Measurements from ENCODE around the gene NDUFAF8. TPM values are rescaled to one million over a fixed set of nuclear protein-coding genes. Genes with fewer than 3 reads are reported as not detected.
"Not testable (repeated sequence)": the region's sequence is repeated elsewhere in the genome, so short reads cannot be mapped to it uniquely, and the experiment has no call there.

The NDUFAF8 gene
- total RNA-seq, 2 donors from 2014 or later = 22.4 to 58.2 TPM

GRCh38 chr17:81222620-81222905, 16.6 kb upstream of the NDUFAF8 start:
- DNase-seq = no peak
- Histone ChIP-seq H3K36me3 (no peaks in the 10 kb centered on the region), H3K27me3 (no peaks in the 10 kb centered on the region), H3K27ac (no peak overlapping the region), H3K4me1 (peaks cover 14% of the 10 kb centered on the region), H3K9me3 (no peaks in the 10 kb centered on the region), H3K9ac (ENCODE audit: low read depth in 2 of 2, low read length in 2 of 2) (peak overlapping the region; percentile 63 to 84), H3K4me3 (peak overlapping the region; percentile 87)
- no peak for TF ChIP-seq CTCF (IDR thresholded peaks at IDR 0.05)
- intact Hi-C loops (cut with DNase I) = no loop called here

- intact Hi-C loops (cut with DNase I) = no loop called here
- peak; percentile 100 for DNase-seq
- Histone ChIP-seq H3K4me3 (peak within 1 kb of the TSS; percentile 87), H3K4me1 (peaks cover 14% of the 10 kb centered on the region), H3K27ac (no peak within 1 kb of the TSS), H3K9ac (ENCODE audit: low read depth in 2 of 2, low read length in 2 of 2) (peak within 1 kb of the TSS; percentile 63 to 84), H3K9me3 (no peaks in the 10 kb centered on the region), H3K27me3 (no peaks in the 10 kb centered on the region), H3K36me3 (no peaks in the 10 kb centered on the region)
- no peak for TF ChIP-seq CTCF (IDR thresholded peaks at IDR 0.05)
These were observed 16.0 kb upstream of the NDUFAF8 start, which contains the start of gene CEP131 for GRCh38 chr17:81222906-81223761. CEP131 (minus strand) TSS chr17:81222965; CDS start chr17:81220056, 2,909 bp downstream.

DNA sequence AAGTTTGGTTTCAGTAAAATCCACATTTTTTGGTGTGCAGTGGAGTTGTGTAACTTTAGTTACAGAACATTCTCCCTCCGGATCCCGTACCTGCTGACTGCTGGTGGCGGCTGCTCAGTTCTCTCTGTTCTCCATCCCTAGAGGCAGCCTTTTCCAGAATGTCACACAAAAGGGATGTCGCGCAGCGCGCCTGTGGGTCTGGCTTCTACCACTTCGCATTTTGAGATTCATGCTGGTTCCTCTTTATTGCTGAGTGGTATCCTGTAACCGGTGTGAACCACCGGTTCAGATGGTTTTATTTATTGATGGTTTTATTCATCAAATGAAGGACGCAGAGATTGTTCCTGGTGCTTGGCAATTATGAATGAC, 15.4 kb upstream of the NDUFAF8 start:
- peak overlapping the region; percentile 42 for H3K4me3 ChIP-seq
- no peak for TF ChIP-seq CTCF (IDR thresholded peaks at IDR 0.05)
- no peak overlapping the region for H3K27ac ChIP-seq
- H3K27me3 ChIP-seq = no peaks in the 10 kb centered on the region
- peaks cover 14% of the 10 kb centered on the region for H3K4me1 ChIP-seq
- no peaks in the 10 kb centered on the region for H3K9me3 ChIP-seq
- peak overlapping the region in 1 of 2 donors; percentile 1 for H3K9ac ChIP-seq (ENCODE audit: low read depth in 2 of 2, low read length in 2 of 2)
- intact Hi-C loops (cut with DNase I) = no loop called here
- DNase-seq = peak; percentile 41
- no peaks in the 10 kb centered on the region for H3K36me3 ChIP-seq

GRCh38 chr17:81227630-81228029, 11.5 kb upstream of the NDUFAF8 start:
- H3K9ac ChIP-seq (ENCODE audit: low read depth in 2 of 2, low read length in 2 of 2); H3K4me1 ChIP-seq; DNase-seq; H3K27ac ChIP-seq; H3K36me3 ChIP-seq; H3K4me3 ChIP-seq; H3K9me3 ChIP-seq; intact Hi-C loops (cut with DNase I); H3K27me3 ChIP-seq: not testable (repeated sequence)

- H3K27ac ChIP-seq = no peak overlapping the region
- no peaks in the 10 kb centered on the region for H3K9me3 ChIP-seq
- H3K4me3 ChIP-seq = no peak overlapping the region
- no peak for TF ChIP-seq CTCF (IDR thresholded peaks at IDR 0.05)
- H3K4me1 ChIP-seq = peaks cover 5% of the 10 kb centered on the region
- H3K36me3 ChIP-seq = no peaks in the 10 kb centered on the region
- H3K27me3 ChIP-seq = no peaks in the 10 kb centered on the region
- intact Hi-C loops (cut with DNase I) = no loop called here
- no peak overlapping the region for H3K9ac ChIP-seq (ENCODE audit: low read depth in 2 of 2, low read length in 2 of 2)
- no peak for DNase-seq
These were observed 10.7 kb upstream of the NDUFAF8 start for GRCh38 chr17:81228420-81228819.
